Measurements from ENCODE around the gene SEPTIN1. TPM values are rescaled to one million over a fixed set of nuclear protein-coding genes. Genes with fewer than 3 reads are reported as not detected.

SEPTIN1 gene
- total and polyA plus RNA-seq, 2 donors (not counting 1 experiment from before 2014, with no cell fraction given): 0.17 TPM; not detected in 1

DNA sequence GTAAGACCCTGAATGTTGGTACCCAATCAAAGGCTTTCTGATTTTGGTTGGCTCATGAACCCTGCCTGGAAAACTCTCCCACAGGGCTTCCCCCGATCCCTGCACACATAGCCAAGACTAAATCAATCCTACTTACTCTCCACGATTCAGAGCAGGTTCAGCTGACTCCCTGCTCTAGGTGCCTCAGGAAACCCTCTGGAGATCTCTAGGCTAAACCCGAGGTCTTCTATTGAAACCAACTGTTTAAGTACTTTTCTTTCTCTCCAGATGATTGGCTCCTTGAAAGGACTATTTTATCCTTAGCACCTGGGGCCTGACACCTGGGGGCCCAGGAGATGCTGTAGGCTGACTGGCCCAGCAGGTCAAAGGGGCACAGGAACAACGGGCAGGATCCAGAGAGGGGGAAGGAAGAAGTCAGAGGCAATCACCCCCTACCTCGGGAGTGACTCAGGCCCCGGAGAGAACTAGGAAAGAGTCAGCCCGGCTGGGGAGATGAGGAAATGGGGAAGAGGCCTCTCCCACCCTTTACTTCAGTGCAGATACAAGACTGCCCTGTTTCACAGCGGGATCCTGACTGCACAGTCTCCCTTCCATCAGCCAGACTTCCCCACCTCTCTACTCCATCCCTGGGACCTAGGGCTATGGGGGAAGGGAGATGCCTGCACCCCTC, 14.1 kb downstream of the SEPTIN1 start:
- peak overlapping the region; percentile 84 to 92 (median 88) for H3K4me3 ChIP-seq (replicated peaks in 1 of 4; ENCODE audit: control extremely low read depth in 1 of 4, insufficient read depth in 1 of 4, low read depth in 3 of 4, low read length in 4 of 4)
- no peak overlapping the region for H2AFZ ChIP-seq (ENCODE audit: low read length)
- peaks cover 62% of the 10 kb centered on the region for H3K79me2 ChIP-seq (ENCODE audit: control insufficient read depth, insufficient read depth, low read length)
- H3K4me1 ChIP-seq (ENCODE audit: control insufficient read depth, extremely low read depth, insufficient read depth, low read length): peaks cover 4% of the 10 kb centered on the region
- H3K4me2 ChIP-seq (ENCODE audit: extremely low read depth, insufficient read depth, low read length): peak overlapping the region; percentile 94
- peak; percentile 44 to 45 for DNase-seq (ENCODE audit: low read depth in 2 of 2)
- H3K27ac ChIP-seq (ENCODE audit: insufficient read depth, low read length): peak overlapping the region; percentile 48
- H4K20me1 ChIP-seq (ENCODE audit: control insufficient read depth, extremely low read depth, insufficient read depth, low read length): no peaks in the 10 kb centered on the region
- no peaks in the 10 kb centered on the region for H3K36me3 ChIP-seq (ENCODE audit: control insufficient read depth, insufficient read depth, low read length)
- H3K9me3 ChIP-seq (ENCODE audit: control insufficient read depth, insufficient read depth, low read depth, low read length): no peaks in the 10 kb centered on the region
- no peaks in the 10 kb centered on the region for H3K27me3 ChIP-seq (ENCODE audit: control insufficient read depth, insufficient read depth, low read length)
- TF ChIP-seq EZH2 (IDR thresholded peaks at IDR 0.05; ENCODE audit: low read length, missing control alignments) (no peak), CTCF (conservative IDR thresholded peaks at IDR 0.05 in 1 of 2, IDR thresholded peaks at IDR 0.05 in 1 of 2; ENCODE audit: low read depth in 1 of 2, low read length in 2 of 2) (no peak)
- H3K9ac ChIP-seq (ENCODE audit: insufficient read depth, low read length): peak overlapping the region; percentile 68

GRCh38 chr16:30367349-30368009, 14.9 kb downstream of the SEPTIN1 start:
- Histone ChIP-seq H3K4me2 (ENCODE audit: extremely low read depth, insufficient read depth, low read length) (peak overlapping the region; percentile 94), H3K36me3 (ENCODE audit: control insufficient read depth, insufficient read depth, low read length) (no peaks in the 10 kb centered on the region), H3K79me2 (ENCODE audit: control insufficient read depth, insufficient read depth, low read length) (peaks cover 68% of the 10 kb centered on the region), H3K9ac (ENCODE audit: insufficient read depth, low read length) (no peak overlapping the region), H3K27me3 (ENCODE audit: control insufficient read depth, insufficient read depth, low read length) (no peaks in the 10 kb centered on the region), H3K4me3 (replicated peaks in 1 of 4; ENCODE audit: control extremely low read depth in 1 of 4, insufficient read depth in 1 of 4, low read depth in 3 of 4, low read length in 4 of 4) (peak overlapping the region; percentile 84 to 92 (median 88)), H3K27ac (ENCODE audit: insufficient read depth, low read length) (peak overlapping the region; percentile 48), H3K4me1 (ENCODE audit: control insufficient read depth, extremely low read depth, insufficient read depth, low read length) (peaks cover 4% of the 10 kb centered on the region), H4K20me1 (ENCODE audit: control insufficient read depth, extremely low read depth, insufficient read depth, low read length) (no peaks in the 10 kb centered on the region), H3K9me3 (ENCODE audit: control insufficient read depth, insufficient read depth, low read depth, low read length) (no peaks in the 10 kb centered on the region), H2AFZ (ENCODE audit: low read length) (no peak overlapping the region)
- TF ChIP-seq EZH2 (IDR thresholded peaks at IDR 0.05; ENCODE audit: low read length, missing control alignments) (no peak), CTCF (conservative IDR thresholded peaks at IDR 0.05 in 1 of 2, IDR thresholded peaks at IDR 0.05 in 1 of 2; ENCODE audit: low read depth in 1 of 2, low read length in 2 of 2) (no peak)
- no peak for DNase-seq (ENCODE audit: low read depth in 2 of 2)

DNA sequence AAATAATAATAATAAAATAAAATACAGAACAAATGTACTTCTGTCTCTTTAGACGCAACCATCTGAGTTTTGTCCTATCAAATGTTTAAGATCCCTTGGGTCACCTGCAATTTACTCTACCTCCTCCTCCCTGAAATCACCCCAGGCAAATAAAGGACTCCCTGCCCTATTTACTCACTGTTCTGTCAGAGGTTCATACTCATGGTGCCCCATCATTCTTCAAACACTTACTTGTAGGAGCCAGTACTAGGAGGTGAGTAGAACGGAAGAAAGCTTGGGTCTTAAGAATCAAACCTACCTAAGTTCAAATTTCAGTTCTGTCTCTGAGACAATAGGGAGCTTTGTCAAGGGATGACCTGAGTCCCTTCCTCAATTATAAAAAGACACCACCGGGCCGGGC, 15.8 kb downstream of the SEPTIN1 start:
- Histone ChIP-seq H3K4me3 (replicated peaks in 1 of 4; ENCODE audit: control extremely low read depth in 1 of 4, insufficient read depth in 1 of 4, low read depth in 3 of 4, low read length in 4 of 4) (peak overlapping the region in 1 of 4 experiments; percentile 89), H3K36me3 (ENCODE audit: control insufficient read depth, insufficient read depth, low read length) (no peaks in the 10 kb centered on the region), H3K9me3 (ENCODE audit: control insufficient read depth, insufficient read depth, low read depth, low read length) (no peaks in the 10 kb centered on the region), H3K4me1 (ENCODE audit: control insufficient read depth, extremely low read depth, insufficient read depth, low read length) (peaks cover 3% of the 10 kb centered on the region), H3K4me2 (ENCODE audit: extremely low read depth, insufficient read depth, low read length) (no peak overlapping the region), H3K27me3 (ENCODE audit: control insufficient read depth, insufficient read depth, low read length) (no peaks in the 10 kb centered on the region), H4K20me1 (ENCODE audit: control insufficient read depth, extremely low read depth, insufficient read depth, low read length) (no peaks in the 10 kb centered on the region), H3K27ac (ENCODE audit: insufficient read depth, low read length) (no peak overlapping the region), H2AFZ (ENCODE audit: low read length) (no peak overlapping the region), H3K9ac (ENCODE audit: insufficient read depth, low read length) (no peak overlapping the region), H3K79me2 (ENCODE audit: control insufficient read depth, insufficient read depth, low read length) (peaks cover 72% of the 10 kb centered on the region)
- no peak for DNase-seq (ENCODE audit: low read depth in 2 of 2)
- TF ChIP-seq EZH2 (IDR thresholded peaks at IDR 0.05; ENCODE audit: low read length, missing control alignments) (no peak), CTCF (conservative IDR thresholded peaks at IDR 0.05 in 1 of 2, IDR thresholded peaks at IDR 0.05 in 1 of 2; ENCODE audit: low read depth in 1 of 2, low read length in 2 of 2) (no peak)

All from fibroblast of lung (primary cell).